Measurements from ENCODE around the gene LHFPL2.

GRCh38 chr5:78555870-78556269 is 92.7 kb downstream of the LHFPL2 start:
- TF ChIP-seq EZH2 (IDR thresholded peaks at IDR 0.05; ENCODE audit: borderline replicate concordance, insufficient read depth, low read depth, low read length, poor library complexity, severe bottlenecking): no peak
- TF ChIP-seq, protein P1, sequence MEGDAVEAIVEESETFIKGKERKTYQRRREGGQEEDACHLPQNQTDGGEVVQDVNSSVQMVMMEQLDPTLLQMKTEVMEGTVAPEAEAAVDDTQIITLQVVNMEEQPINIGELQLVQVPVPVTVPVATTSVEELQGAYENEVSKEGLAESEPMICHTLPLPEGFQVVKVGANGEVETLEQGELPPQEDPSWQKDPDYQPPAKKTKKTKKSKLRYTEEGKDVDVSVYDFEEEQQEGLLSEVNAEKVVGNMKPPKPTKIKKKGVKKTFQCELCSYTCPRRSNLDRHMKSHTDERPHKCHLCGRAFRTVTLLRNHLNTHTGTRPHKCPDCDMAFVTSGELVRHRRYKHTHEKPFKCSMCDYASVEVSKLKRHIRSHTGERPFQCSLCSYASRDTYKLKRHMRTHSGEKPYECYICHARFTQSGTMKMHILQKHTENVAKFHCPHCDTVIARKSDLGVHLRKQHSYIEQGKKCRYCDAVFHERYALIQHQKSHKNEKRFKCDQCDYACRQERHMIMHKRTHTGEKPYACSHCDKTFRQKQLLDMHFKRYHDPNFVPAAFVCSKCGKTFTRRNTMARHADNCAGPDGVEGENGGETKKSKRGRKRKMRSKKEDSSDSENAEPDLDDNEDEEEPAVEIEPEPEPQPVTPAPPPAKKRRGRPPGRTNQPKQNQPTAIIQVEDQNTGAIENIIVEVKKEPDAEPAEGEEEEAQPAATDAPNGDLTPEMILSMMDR (IDR thresholded peaks at IDR 0.05): peak; percentile 35
